GM18508 (cell line): ENCODE results near the gene FLT3LG.

Experiments
- ATAC-seq: cut with Tn5 transposase; IDR thresholded peaks from one replicate; pipeline ENCODE4 v1.9.1; 2021; ENCODE audit warnings: moderate number of reproducible peaks; ENCODE audit not compliant: insufficient read depth, unreplicated experiment

The FLT3LG gene

GRCh38 chr19:49473868-49474541, at the start of gene FLT3LG:
Gene FLT3LG (plus strand): TSS chr19:49474215. CDS start chr19:49474640, 425 bp downstream.
- ATAC-seq, result no peak

- no peak for ATAC-seq
Observed at GRCh38 chr19:49425178-49425577, 48.8 kb upstream of the FLT3LG start, which contains the start of gene GFY. Gene GFY (plus strand): TSS chr19:49425388. CDS start chr19:49426431, 1,043 bp downstream.

GRCh38 chr19:49425922-49426592, 48.0 kb upstream of the FLT3LG start:
- ATAC-seq, result no peak

- no peak for ATAC-seq
Observed at GRCh38 chr19:49427339-49427738, 46.7 kb upstream of the FLT3LG start.

GRCh38 chr19:49427855-49428546, 46.0 kb upstream of the FLT3LG start:
- ATAC-seq, result no peak

GRCh38 chr19:49428547-49429451, 45.2 kb upstream of the FLT3LG start:
- ATAC-seq, result no peak

GRCh38 chr19:49430172-49430677, 43.8 kb upstream of the FLT3LG start:
- ATAC-seq, result no peak

- ATAC-seq, result no peak
Observed at GRCh38 chr19:49430678-49431329, 43.2 kb upstream of the FLT3LG start.

- no peak for ATAC-seq
Observed at GRCh38 chr19:49431330-49431749, 42.7 kb upstream of the FLT3LG start.

- no peak for ATAC-seq
Observed at GRCh38 chr19:49432141-49433073, 41.6 kb upstream of the FLT3LG start.

- no peak for ATAC-seq
Observed at GRCh38 chr19:49433240-49433901, 40.6 kb upstream of the FLT3LG start.

GRCh38 chr19:49434907-49435583, 39.0 kb upstream of the FLT3LG start:
- no peak for ATAC-seq

- ATAC-seq, result no peak
Observed at GRCh38 chr19:49435670-49436069, 38.3 kb upstream of the FLT3LG start.

GRCh38 chr19:49436381-49437017, 37.5 kb upstream of the FLT3LG start:
- ATAC-seq, result no peak

- ATAC-seq, result no peak
Observed at GRCh38 chr19:49437231-49437630, 36.8 kb upstream of the FLT3LG start.

- no peak for ATAC-seq
Observed at GRCh38 chr19:49438261-49438660, 35.8 kb upstream of the FLT3LG start.

- ATAC-seq, result no peak
Observed at GRCh38 chr19:49439836-49440235, 34.2 kb upstream of the FLT3LG start.
